C4-2B (cell line): ENCODE results near the gene SLC16A1.
"Not testable (repeated sequence)": the region's sequence is repeated elsewhere in the genome, so short reads cannot be mapped to it uniquely, and the experiment has no call there.

ENCODE experiments used
- H3K27ac ChIP-seq: fragments of 450-650 bp; 2 replicates; pipeline ENCODE4 v1.5.1; 2017
- ZFX ChIP-seq: fragments of 450-650 bp; IDR thresholded peaks from 2 replicates; pipeline ENCODE4 v1.6.1; 2017
- TF ChIP-seq, protein P1 (sequence below): fragments of 450-650 bp; conservative IDR thresholded peaks from 2 replicates; pipeline ENCODE4 v1.5.1; 2017; ENCODE audit warnings: mild to moderate bottlenecking

SLC16A1 gene

DNA sequence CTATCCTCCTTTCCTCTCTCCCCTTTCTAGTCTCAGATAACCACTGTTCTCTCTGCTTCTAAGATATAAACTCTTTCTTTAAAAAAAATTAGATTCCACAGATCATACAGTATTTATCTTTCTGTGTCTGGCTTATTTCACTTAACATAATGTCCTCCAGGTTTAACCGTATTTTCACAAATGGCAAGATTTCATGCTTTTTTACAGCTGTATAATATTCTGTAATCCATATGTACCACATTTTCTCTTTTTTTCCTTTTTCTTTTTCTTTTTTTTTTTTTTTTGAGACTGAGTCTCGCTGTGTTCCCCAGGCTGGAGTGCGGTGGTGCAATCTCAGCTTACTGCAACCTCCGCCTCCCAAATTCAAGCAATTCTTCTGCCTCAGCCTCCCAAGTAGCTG, 5.1 kb upstream of the SLC16A1 start:
- no peak overlapping the region for H3K27ac ChIP-seq
- no peak for TF ChIP-seq ZFX

DNA sequence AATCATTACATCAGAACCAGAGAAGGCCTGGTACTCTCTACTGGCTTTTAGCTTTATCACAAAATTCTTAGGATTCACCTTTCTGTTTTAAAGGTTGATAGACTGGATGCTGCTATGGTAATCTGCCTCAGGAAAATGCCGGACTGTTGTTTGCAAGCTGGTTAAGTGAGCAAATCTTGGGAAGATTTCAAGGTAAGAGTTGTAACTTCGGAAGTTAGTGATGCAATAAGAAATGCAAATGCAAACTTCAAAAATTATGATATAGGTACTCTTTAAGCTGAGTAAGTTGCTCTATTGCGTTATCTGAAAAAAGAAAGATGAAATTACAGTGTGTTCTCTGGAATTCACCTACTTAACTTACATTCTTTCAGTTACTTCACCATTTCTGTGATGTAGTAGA, 4.4 kb upstream of the SLC16A1 start:
- no peak overlapping the region for H3K27ac ChIP-seq
- TF ChIP-seq, protein P1, sequence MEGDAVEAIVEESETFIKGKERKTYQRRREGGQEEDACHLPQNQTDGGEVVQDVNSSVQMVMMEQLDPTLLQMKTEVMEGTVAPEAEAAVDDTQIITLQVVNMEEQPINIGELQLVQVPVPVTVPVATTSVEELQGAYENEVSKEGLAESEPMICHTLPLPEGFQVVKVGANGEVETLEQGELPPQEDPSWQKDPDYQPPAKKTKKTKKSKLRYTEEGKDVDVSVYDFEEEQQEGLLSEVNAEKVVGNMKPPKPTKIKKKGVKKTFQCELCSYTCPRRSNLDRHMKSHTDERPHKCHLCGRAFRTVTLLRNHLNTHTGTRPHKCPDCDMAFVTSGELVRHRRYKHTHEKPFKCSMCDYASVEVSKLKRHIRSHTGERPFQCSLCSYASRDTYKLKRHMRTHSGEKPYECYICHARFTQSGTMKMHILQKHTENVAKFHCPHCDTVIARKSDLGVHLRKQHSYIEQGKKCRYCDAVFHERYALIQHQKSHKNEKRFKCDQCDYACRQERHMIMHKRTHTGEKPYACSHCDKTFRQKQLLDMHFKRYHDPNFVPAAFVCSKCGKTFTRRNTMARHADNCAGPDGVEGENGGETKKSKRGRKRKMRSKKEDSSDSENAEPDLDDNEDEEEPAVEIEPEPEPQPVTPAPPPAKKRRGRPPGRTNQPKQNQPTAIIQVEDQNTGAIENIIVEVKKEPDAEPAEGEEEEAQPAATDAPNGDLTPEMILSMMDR: no peak
- TF ChIP-seq ZFX: no peak

DNA sequence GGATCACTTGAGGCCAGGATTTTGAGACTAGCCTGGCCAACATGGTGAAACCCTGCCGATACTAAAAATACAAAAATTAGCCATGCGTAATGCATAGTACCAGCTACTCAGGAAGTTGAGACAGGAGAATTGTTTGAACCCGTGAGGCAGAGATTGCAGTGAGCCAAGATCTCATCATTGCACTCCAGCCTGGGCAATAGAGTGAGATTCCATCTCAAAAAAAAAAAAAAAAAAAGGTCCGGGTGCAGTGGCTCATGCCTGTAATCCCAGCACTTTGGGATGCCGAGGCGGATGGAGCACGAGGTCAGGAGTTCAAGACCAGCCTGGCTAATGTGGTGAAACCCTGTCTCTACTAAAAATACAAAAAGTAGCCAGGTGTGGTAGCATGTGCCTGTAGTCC, 2.2 kb upstream of the SLC16A1 start:
- not testable (repeated sequence) for H3K27ac ChIP-seq

DNA sequence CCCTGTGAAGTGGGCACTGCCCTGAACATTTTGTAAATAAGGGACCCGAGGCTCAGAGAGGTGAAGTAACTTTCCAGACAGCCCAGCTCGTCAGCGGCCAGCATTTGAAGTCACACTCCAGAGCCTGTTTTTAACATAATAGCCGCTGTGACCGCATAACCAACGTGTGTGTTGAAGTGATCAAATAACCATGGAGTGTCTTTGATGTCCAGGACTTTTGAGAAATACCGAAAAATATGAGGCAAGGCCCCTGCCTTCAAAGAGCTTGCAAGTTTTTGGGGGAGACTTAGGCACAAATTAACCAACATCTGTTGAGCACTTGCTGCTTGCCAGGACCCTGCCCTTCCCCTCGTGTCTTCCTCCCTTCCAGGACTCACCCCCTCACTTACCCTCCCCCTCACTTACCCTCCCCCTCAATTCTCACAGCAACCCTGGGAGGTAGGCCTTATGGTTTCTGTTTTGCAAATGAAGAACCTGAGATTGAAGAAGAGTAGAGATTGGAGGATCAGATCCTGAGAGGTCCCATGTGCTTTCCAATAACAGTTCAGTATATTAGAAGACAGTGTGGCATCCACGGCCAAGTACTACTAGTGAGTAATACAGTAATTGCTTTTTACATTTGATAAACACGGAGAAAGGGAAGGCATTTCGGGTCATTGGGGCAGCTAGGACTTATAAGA, 1.3 kb upstream of the SLC16A1 start:
- TF ChIP-seq ZFX: no peak
- TF ChIP-seq, protein P1: no peak
- H3K27ac ChIP-seq: peak overlapping the region; percentile 87; the same call in 1 of the 2 replicates

DNA sequence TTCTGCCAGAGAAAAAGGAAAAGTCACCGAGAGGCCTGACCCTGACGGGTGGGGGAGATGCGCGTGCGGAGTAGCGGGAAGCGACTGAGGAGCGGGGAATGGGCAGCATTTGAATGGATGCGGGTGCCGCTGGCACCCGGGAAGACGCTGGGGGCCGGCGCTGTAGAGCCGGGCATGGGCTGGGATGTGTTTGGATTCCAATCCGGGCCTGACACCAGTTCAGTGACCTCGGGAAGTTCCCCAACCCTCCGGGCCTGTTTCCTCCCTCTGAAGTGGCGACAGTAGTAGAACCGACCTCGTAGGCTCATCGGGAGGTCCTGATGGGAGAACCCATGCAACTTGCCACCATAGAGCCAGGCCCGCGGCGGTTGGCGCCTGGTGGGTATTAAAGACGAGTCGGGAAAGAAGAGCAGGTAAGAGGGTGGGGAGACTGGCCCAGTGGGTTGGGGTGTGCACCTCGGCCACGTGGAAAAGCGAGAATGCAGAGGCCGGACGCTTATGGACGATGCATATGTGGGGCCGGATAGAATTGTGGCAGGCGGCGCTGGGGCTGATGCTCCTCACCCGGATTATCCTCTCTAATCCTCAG, 642 bp upstream of the SLC16A1 start:
- TF ChIP-seq, protein P1: no peak
- no peak for TF ChIP-seq ZFX
- H3K27ac ChIP-seq: peak overlapping the region; percentile 87

DNA sequence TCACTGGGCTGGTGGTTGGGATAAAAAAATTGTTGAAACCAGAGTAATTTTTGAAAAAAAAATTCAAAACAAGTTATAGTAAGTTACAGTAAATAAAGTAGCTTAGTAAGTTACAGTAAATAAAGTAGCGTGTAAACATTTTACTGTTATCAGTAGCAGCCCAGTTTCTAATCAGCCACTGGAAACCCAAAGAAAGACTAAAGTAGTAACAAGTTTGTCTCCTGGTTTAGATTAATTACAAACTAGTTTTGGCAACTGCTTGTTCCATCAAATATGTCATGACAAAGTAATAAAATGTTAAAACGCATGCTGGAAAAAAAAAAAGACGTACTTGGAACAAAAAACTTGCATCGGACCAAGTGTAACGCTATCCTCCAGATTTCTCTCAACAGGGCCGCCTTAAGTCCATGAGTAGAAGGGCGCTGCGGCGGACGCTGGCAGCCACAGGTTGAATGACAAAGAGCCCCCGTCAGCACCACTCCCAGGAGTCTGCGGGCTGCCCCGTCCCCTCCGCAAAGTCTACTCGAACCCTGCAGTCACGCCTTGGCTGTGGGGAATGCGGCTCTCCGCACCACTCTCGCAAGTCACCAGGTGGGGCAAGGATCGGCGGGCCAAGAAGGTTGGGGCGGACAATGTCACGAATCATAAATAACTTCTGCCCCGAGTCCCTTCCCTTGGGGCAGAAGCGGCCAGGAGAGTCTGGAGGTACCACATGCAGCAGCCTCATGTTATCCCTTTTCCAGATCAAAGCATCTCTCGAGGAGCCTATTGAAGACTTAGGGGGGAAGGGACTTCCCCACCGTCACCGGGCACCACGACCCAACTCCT, 837 bp downstream of the SLC16A1 start:
- H3K27ac ChIP-seq: peak overlapping the region; percentile 87
- TF ChIP-seq, protein P1: no peak
- no peak for TF ChIP-seq ZFX

DNA sequence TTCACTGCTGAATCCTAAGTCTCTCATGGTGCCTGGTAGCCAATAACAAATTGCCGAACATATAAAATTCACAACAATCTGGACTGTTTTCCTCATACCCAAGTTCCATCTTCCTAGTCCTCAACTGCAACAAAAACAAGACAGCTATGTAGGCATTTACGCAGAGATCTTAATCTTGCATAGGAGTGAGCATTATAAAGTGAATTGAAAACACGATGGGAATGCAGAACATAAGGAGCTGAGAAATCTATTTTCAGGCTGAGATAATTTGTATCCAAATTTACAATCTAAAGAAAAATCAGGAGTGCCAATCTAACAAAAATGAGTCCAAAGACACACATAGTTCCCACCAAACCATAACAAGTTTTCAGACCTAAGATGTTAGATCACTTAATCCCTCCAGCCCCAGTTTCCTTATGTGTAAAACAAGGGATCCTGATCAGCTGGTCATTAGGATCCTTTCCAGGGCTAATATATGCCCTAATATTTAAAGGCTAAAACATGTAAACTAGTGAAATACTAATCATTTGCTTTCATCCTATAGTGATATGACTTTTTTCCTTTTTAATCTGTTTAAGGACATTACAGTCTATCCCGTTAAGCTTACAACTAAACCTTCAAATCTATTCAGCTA, 1.9 kb downstream of the SLC16A1 start:
- H3K27ac ChIP-seq: no peak overlapping the region
- TF ChIP-seq ZFX: no peak
- TF ChIP-seq, protein P1: no peak

DNA sequence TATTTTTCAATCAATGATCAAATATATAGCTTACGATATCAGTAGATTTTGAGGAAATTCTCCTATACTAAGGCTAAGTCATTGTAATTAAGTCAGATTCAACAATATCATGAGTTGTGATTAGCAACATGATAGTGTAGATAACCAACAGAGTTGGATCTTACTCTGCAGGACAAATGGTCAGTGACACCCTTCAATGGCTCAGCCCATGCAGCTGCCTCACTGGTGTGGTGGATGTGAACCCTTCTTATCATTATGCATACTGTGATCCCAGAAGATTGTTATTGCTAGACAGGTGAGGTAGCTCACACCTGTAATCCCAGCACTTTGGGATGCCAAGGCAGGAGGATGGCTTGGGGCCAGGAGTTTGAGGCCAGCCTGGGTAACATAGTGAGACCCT, 5.6 kb downstream of the SLC16A1 start:
- TF ChIP-seq, protein P1: no peak
- no peak for TF ChIP-seq ZFX
- H3K27ac ChIP-seq: no peak overlapping the region
